ENCODE results near the gene ERC1.
"Not testable (repeated sequence)": the region's sequence is repeated elsewhere in the genome, so short reads cannot be mapped to it uniquely, and the experiment has no call there.

Gene ERC1

GRCh38 chr12:1131811-1132224, 140.8 kb downstream of the ERC1 start:
- peak; percentile 52 for DNase-seq

GRCh38 chr12:1132311-1132710, 141.3 kb downstream of the ERC1 start:
- DNase-seq = no peak

GRCh38 chr12:1138691-1139090, 147.7 kb downstream of the ERC1 start:
- no peak for DNase-seq

GRCh38 chr12:1146758-1147157, 155.7 kb downstream of the ERC1 start:
- not testable (repeated sequence) for DNase-seq

GRCh38 chr12:1147821-1148220, 156.8 kb downstream of the ERC1 start:
- DNase-seq = no peak

GRCh38 chr12:1157046-1157445, 166.0 kb downstream of the ERC1 start:
- DNase-seq = no peak

- DNase-seq = no peak
These were observed 170.2 kb downstream of the ERC1 start for GRCh38 chr12:1161197-1161596.

GRCh38 chr12:1162081-1162760, 171.2 kb downstream of the ERC1 start:
- DNase-seq = peak; percentile 33

GRCh38 chr12:1167784-1168183, 176.8 kb downstream of the ERC1 start:
- DNase-seq = no peak

- no peak for DNase-seq
These were observed 179.4 kb downstream of the ERC1 start for GRCh38 chr12:1170411-1170810.

- no peak for DNase-seq
These were observed 180.8 kb downstream of the ERC1 start for GRCh38 chr12:1171657-1172408.

GRCh38 chr12:1173781-1174617, 183.0 kb downstream of the ERC1 start:
- DNase-seq = no peak

- no peak for DNase-seq
These were observed 183.6 kb downstream of the ERC1 start for GRCh38 chr12:1174659-1175058.

GRCh38 chr12:1176191-1176590, 185.2 kb downstream of the ERC1 start:
- DNase-seq = no peak

GRCh38 chr12:1179128-1179527, 188.1 kb downstream of the ERC1 start:
- DNase-seq = no peak

- no peak for DNase-seq
These were observed 191.0 kb downstream of the ERC1 start for GRCh38 chr12:1182069-1182468.

GRCh38 chr12:1184402-1184801, 193.4 kb downstream of the ERC1 start:
- DNase-seq = no peak

- no peak for DNase-seq
These were observed 194.6 kb downstream of the ERC1 start for GRCh38 chr12:1185460-1186182.

- no peak for DNase-seq
These were observed 195.3 kb downstream of the ERC1 start for GRCh38 chr12:1186298-1186697.

GRCh38 chr12:1188016-1188415, 197.0 kb downstream of the ERC1 start:
- no peak for DNase-seq

GRCh38 chr12:1189163-1189562, 198.1 kb downstream of the ERC1 start:
- DNase-seq = no peak

- DNase-seq = no peak
These were observed 204.5 kb downstream of the ERC1 start for GRCh38 chr12:1195513-1195912.

All from midbrain (tissue), 1 donor.